Measurements from ENCODE around the gene MYRIP. TPM values are rescaled to one million over a fixed set of nuclear protein-coding genes. Genes with fewer than 3 reads are reported as not detected.

Gene MYRIP
- total RNA-seq, 4 donors from 2014 or later, result 3.5 to 31.1 (median 12.1) TPM

DNA sequence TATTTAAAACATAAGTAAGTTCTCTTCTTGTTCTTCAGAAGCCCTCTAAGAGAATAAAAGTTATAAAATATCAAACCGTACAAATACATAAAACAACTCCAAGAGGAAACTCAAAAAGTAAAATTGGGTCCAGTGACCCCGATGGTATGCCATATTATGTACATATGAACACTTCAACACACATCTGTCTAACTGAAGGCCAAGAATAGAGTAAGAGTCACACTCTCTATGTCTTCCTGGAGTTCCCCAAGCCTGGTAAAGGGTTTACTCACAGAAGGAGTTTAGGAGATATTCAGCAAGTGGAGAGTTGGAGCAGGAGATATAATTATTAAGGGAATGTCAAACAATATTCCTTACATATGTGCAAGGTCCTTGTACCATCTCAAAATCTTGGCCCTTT lies 398.8 kb downstream of the MYRIP start:
- Histone ChIP-seq H3K4me1 (no peaks in the 10 kb centered on the region), H3K36me3 (no peaks in the 10 kb centered on the region), H3K27ac (no peak overlapping the region), H3K27me3 (no peaks in the 10 kb centered on the region), H3K9me3 (no peaks in the 10 kb centered on the region), H3K4me3 (no peak overlapping the region)
- DNase-seq, result no peak
- intact Hi-C loops (cut with DNase I; ENCODE audit: low total_unique reads), result no loop called here
- no peak for TF ChIP-seq POLR2A (IDR thresholded peaks at IDR 0.05)
- TF ChIP-seq, protein P1, sequence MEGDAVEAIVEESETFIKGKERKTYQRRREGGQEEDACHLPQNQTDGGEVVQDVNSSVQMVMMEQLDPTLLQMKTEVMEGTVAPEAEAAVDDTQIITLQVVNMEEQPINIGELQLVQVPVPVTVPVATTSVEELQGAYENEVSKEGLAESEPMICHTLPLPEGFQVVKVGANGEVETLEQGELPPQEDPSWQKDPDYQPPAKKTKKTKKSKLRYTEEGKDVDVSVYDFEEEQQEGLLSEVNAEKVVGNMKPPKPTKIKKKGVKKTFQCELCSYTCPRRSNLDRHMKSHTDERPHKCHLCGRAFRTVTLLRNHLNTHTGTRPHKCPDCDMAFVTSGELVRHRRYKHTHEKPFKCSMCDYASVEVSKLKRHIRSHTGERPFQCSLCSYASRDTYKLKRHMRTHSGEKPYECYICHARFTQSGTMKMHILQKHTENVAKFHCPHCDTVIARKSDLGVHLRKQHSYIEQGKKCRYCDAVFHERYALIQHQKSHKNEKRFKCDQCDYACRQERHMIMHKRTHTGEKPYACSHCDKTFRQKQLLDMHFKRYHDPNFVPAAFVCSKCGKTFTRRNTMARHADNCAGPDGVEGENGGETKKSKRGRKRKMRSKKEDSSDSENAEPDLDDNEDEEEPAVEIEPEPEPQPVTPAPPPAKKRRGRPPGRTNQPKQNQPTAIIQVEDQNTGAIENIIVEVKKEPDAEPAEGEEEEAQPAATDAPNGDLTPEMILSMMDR (IDR thresholded peaks at IDR 0.05), result no peak

DNA sequence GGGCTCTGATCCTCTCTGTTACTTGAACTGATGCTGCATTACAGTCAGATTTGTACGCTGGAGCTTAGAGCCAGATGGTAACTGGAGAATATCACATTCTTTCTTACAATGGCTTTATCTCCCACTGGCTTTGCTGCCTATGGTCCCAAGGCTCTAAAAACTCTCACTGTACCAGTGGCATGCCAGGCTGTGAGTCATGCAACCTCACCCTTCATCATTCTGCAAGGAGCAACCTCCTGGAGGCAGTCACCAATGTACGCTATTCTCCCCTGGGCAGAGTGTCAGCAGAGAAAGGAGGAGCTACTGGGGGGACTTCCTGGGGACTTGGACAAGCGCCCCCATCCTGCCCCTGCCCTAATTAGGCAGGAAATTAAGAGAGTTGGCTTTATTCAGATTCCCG lies 402.2 kb downstream of the MYRIP start:
- DNase-seq, result no peak
- intact Hi-C loops (cut with DNase I; ENCODE audit: low total_unique reads), result no loop called here

DNA sequence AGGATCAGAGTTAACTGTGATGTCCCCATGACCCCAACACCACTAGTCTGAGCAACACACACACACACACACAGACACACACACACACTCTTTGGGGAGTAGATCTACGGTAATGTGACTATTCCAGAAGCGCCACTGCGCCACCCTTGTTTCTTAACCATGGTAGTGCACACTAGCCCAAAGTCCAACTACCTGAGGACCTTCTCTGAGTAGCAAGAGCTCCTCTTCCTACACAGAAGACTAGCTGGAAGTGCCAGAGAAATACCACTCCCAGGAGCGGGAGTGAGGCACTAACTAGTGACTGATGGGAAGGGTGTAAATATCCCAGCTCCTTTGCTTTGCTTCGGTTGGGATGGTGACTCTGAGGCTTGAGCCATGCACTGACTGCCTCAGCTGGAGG lies 404.1 kb downstream of the MYRIP start:
- no peak for DNase-seq
- H3K27ac ChIP-seq, result no peak overlapping the region
- H3K4me1 ChIP-seq, result no peaks in the 10 kb centered on the region
- TF ChIP-seq, protein P1 (IDR thresholded peaks at IDR 0.05), result no peak
- no peak for TF ChIP-seq POLR2A (IDR thresholded peaks at IDR 0.05)
- no peak overlapping the region for H3K4me3 ChIP-seq
- no peaks in the 10 kb centered on the region for H3K27me3 ChIP-seq
- intact Hi-C loops (cut with DNase I; ENCODE audit: low total_unique reads), result no loop called here
- no peaks in the 10 kb centered on the region for H3K36me3 ChIP-seq
- H3K9me3 ChIP-seq, result no peaks in the 10 kb centered on the region

More for the DNA sequence above, 402.2 kb downstream of the MYRIP start:
- Histone ChIP-seq H3K36me3 (no peaks in the 10 kb centered on the region), H3K27ac (no peak overlapping the region), H3K9me3 (no peaks in the 10 kb centered on the region), H3K4me3 (no peak overlapping the region), H3K27me3 (no peaks in the 10 kb centered on the region), H3K4me1 (no peaks in the 10 kb centered on the region)
- TF ChIP-seq POLR2A (IDR thresholded peaks at IDR 0.05), result no peak
- TF ChIP-seq, protein P1 (IDR thresholded peaks at IDR 0.05), result no peak

DNA sequence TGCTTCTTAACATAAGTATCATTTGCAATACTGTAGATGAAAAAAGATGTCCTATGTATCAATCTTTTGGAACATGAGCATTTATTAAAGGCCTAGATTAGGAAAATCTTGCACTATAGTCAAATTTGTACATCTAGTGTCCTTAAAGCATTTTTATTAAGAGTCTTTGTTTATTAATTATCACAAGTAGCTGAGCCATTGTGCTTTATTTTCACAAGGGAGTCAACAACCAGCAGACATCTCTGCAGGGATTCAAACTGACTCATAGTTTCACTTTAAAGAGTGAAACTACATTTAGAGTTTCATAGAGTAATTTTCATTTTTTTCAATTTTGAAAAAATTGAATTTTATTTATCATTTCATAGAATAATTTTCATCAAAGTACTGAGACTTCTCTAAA lies 405.6 kb downstream of the MYRIP start:
- Histone ChIP-seq H3K4me1 (no peaks in the 10 kb centered on the region), H3K27me3 (no peaks in the 10 kb centered on the region), H3K27ac (no peak overlapping the region), H3K4me3 (no peak overlapping the region), H3K36me3 (no peaks in the 10 kb centered on the region), H3K9me3 (no peaks in the 10 kb centered on the region)
- TF ChIP-seq, protein P1 (IDR thresholded peaks at IDR 0.05), result no peak
- no peak for TF ChIP-seq POLR2A (IDR thresholded peaks at IDR 0.05)
- intact Hi-C loops (cut with DNase I; ENCODE audit: low total_unique reads), result no loop called here
- DNase-seq, result no peak

DNA sequence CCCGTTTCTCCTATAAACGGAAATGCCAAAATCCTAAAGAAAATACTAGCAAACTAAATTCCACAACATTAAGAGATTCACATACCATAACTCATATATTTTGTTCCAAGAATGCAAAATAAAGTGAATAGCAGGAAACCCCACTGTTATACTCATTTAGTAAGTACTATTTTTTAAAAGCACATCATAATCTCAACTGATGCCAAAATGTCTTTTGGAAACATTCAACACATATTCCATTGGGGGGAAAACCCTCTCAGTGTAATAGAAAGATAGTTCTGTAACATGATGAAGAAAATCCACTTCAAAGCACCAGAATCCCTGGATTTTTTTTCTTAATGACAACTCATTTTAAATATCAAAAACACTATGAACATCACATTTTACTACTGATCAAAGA lies 407.1 kb downstream of the MYRIP start:
- H3K36me3 ChIP-seq, result no peaks in the 10 kb centered on the region
- no peaks in the 10 kb centered on the region for H3K27me3 ChIP-seq
- no peak overlapping the region for H3K27ac ChIP-seq
- no peak overlapping the region for H3K4me3 ChIP-seq
- DNase-seq, result no peak
- no peaks in the 10 kb centered on the region for H3K9me3 ChIP-seq
- no peak for TF ChIP-seq POLR2A (IDR thresholded peaks at IDR 0.05)
- TF ChIP-seq, protein P1 (IDR thresholded peaks at IDR 0.05), result no peak
- H3K4me1 ChIP-seq, result no peaks in the 10 kb centered on the region
- intact Hi-C loops (cut with DNase I; ENCODE audit: low total_unique reads), result no loop called here

All from uterus (tissue), 4 donors.